Pancreas (tissue), 10 donors: ENCODE results near the gene RABGGTA. TPM values are rescaled to one million over a fixed set of nuclear protein-coding genes. Genes with fewer than 3 reads are reported as not detected.

Experiments
- ATAC-seq, 4 donors: fragments of 200-7000 bp; cut with Tn5 transposase; one replicate each; pipeline versions ENCODE4 v1.8.0 to v1.9.1; 2020; ENCODE audit warnings: mild to moderate bottlenecking in 4 of 4, moderate library complexity in 4 of 4
- DNase-seq, 6 donors: peaks; one replicate each; pipeline ENCODE4 v3.0.0-alpha.2; 2020
- FAIRE-seq: peaks from 2 replicates; lab custom pipeline; 2012; peaks lifted over from hg19 to GRCh38; lab: Jason Lieb, UNC
- H3K27ac ChIP-seq, 4 donors: fragments of 200-600 bp; sonication (generic); 1 replicate in 3 of 4; 2 replicates in 1 of 4; pipeline versions ENCODE4 v1.5.0 to v1.8.0; 2020
- H3K27me3 ChIP-seq, 4 donors: fragments of 200-600 bp; one replicate each; pipeline ENCODE4 v1.8.0; 2021
- H3K36me3 ChIP-seq, 3 donors: fragments of 200-600 bp; sonication (generic) in 1 of 3; one replicate each; pipeline versions ENCODE4 v1.5.0 to v1.8.0; 2020 to 2021
- H3K4me1 ChIP-seq, 3 donors: fragments of 200-600 bp; one replicate each; pipeline ENCODE4 v1.8.0; 2021
- H3K4me3 ChIP-seq, 4 donors: fragments of 200-600 bp; sonication (generic) in 2 of 4; one replicate each; pipeline versions ENCODE4 v1.5.0 to v1.8.0; 2020 to 2021
- H3K9me3 ChIP-seq, 4 donors: fragments of 200-600 bp; one replicate each; pipeline ENCODE4 v1.8.0; 2021
- CTCF ChIP-seq, 4 donors: fragments of 200-600 bp; sonication (generic) in 3 of 4; IDR thresholded peaks; one replicate each; pipeline versions ENCODE4 v1.5.0 to v1.8.0; 2021; ENCODE audit warnings: antibody characterized with exemption in 4 of 4
- WGBS, 2 donors: extraction: QIAGEN DNeasy Blood & Tissue Kit; methylation state at CpG; one replicate each; pipeline ENCODE4 v1.1.7; 2013; 5-methylcytosine and 5-hydroxymethylcytosine counted together
- intact Hi-C, 3 donors: fragments of 100-400 bp; cut with DNase I; formaldehyde crosslinking; loops; one replicate each; pipeline versions ENCODE4 v1.11.1 to v1.14.2; 2022
- polyA plus RNA-seq, 2 donors: library from polyadenylated mRNA; stranded (reverse); fragments of 200-250 nt; gene quantifications; one replicate each; pipeline ENCODE4 v1.2.3, GENCODE V29; 2013
- total RNA-seq, 6 donors: library from RNA; stranded (reverse); fragmentation: NEBNext Ultra II Directional in 4 of 6; extraction: Animal tissue kit (Norgen Biotek cat#: 25700) in 4 of 6; gene quantifications; one replicate each; pipeline versions ENCODE4 v1.2.1 to v1.2.4, GENCODE V29; 2021 to 2023
- donor health status: healthy with polysubstance abuse.
- donor health status: DM: no; HTN: no; CAD: no; lungs with moderate emphysema.
- donor health status: DM: no; HTN: no; CAD: no.
- donor health status: control.
- donor health status: control.
- donor health status: Bipolar disorder and iron deficiency.
- donor health status: DM: yes; HTN: yes; CAD: no.
- donor health status: DM: no; HTN: no; CAD: no.
- donor health status: DM: no; HTN: no; CAD: no.
- donor health status: DM: yes; HTN: yes; CAD: no.

RABGGTA gene
- total and polyA plus RNA-seq, 8 donors = 15.4 to 51.5 (median 19.9) TPM

GRCh38 chr14:24311837-24312615 is 40.6 kb upstream of the RABGGTA start:
- H3K4me3 ChIP-seq = peak overlapping the region in 2 of 4 donors; percentile 52 to 64
- WGBS, 2 donors = 84 to 88% methylated on average over 1 of the region's 1 CpG
- no peaks in the 10 kb centered on the region for H3K9me3 ChIP-seq
- no peak for TF ChIP-seq CTCF (IDR thresholded peaks at IDR 0.05)
- intact Hi-C loops = no loop called here
- no peak for ATAC-seq
- no peaks in the 10 kb centered on the region for H3K36me3 ChIP-seq
- no peaks in the 10 kb centered on the region for H3K27me3 ChIP-seq
- H3K27ac ChIP-seq = peak overlapping the region; percentile 76 to 91 (median 89)
- no peak for DNase-seq
- no peak for FAIRE-seq
- peaks cover 20 to 40% (median 31%) of the 10 kb centered on the region in 3 donors for H3K4me1 ChIP-seq

GRCh38 chr14:24310646-24311604 is 39.5 kb upstream of the RABGGTA start, which contains the start of gene LTB4R:
LTB4R (plus strand) TSS chr14:24311502; CDS start chr14:24315652, 4,150 bp downstream.
- peak in 3 of 4 donors; percentile 34 to 44 (median 40) for TF ChIP-seq CTCF (IDR thresholded peaks at IDR 0.05)
- H3K4me1 ChIP-seq = peaks cover 25 to 44% (median 33%) of the 10 kb centered on the region in 3 donors
- intact Hi-C loops = no loop called here

GRCh38 chr14:24310265-24310645 is 38.9 kb upstream of the RABGGTA start:
- intact Hi-C loops = no loop called here
- 22 to 29% methylated on average over 5 of the region's 5 CpGs for WGBS, 2 donors
- TF ChIP-seq CTCF (IDR thresholded peaks at IDR 0.05) = no peak
- Histone ChIP-seq H3K27me3 (no peaks in the 10 kb centered on the region), H3K36me3 (peaks cover 0 to 13% (median 3%) of the 10 kb centered on the region in 3 donors), H3K27ac (peak overlapping the region; percentile 76 to 91 (median 89)), H3K4me1 (peaks cover 25 to 44% (median 33%) of the 10 kb centered on the region in 3 donors), H3K9me3 (no peaks in the 10 kb centered on the region), H3K4me3 (peak overlapping the region; percentile 33 to 64 (median 47))
- ATAC-seq (peak in 1 of 4 donors; percentile 2), FAIRE-seq (no peak), DNase-seq (peak in 2 of 6 donors; percentile 46 to 57)

More at GRCh38 chr14:24310646-24311604, 39.5 kb upstream of the RABGGTA start, which contains the start of gene LTB4R:
- peak; percentile 72 to 85 (median 76) for ATAC-seq
- peak within 1 kb of the TSS; percentile 76 to 91 (median 89) for H3K27ac ChIP-seq
- no peak for FAIRE-seq
- peak; percentile 81 to 94 (median 90) for DNase-seq
- WGBS, 2 donors = 5 to 11% methylated on average over 78 to 99 of the region's 99 CpGs
- no peaks in the 10 kb centered on the region for H3K9me3 ChIP-seq
- peak within 1 kb of the TSS; percentile 33 to 64 (median 47) for H3K4me3 ChIP-seq
- H3K27me3 ChIP-seq = no peaks in the 10 kb centered on the region
- H3K36me3 ChIP-seq = peaks cover 0 to 7% (median 0%) of the 10 kb centered on the region in 3 donors

GRCh38 chr14:24309538-24310264 is 38.3 kb upstream of the RABGGTA start, which contains the start of gene LTB4R2:
LTB4R2 (plus strand) TSS chr14:24310140; CDS start chr14:24310665, 525 bp downstream.
- no peaks in the 10 kb centered on the region for H3K27me3 ChIP-seq
- no peaks in the 10 kb centered on the region for H3K9me3 ChIP-seq
- H3K27ac ChIP-seq = peak within 1 kb of the TSS; percentile 76 to 91 (median 89)
- intact Hi-C loops = no loop called here
- peak in 1 of 6 donors; percentile 64 for DNase-seq
- peaks cover 25 to 44% (median 33%) of the 10 kb centered on the region in 3 donors for H3K4me1 ChIP-seq
- FAIRE-seq = no peak
- H3K4me3 ChIP-seq = peak within 1 kb of the TSS; percentile 33 to 64 (median 47)
- peaks cover 0 to 19% (median 8%) of the 10 kb centered on the region in 3 donors for H3K36me3 ChIP-seq
- no peak for TF ChIP-seq CTCF (IDR thresholded peaks at IDR 0.05)
- ATAC-seq = no peak
- WGBS, 2 donors = 64 to 67% methylated on average over 5 of the region's 5 CpGs
